ENCODE results near the gene RANBP2. TPM values are rescaled to one million over a fixed set of nuclear protein-coding genes. Genes with fewer than 3 reads are reported as not detected.

Gene RANBP2
- total and polyA plus RNA-seq, 9 of the 15 experiments (the other 6 are each of a cell fraction or from before 2014, with no cell fraction given): 11.7 to 97.4 (median 48.1) TPM

DNA sequence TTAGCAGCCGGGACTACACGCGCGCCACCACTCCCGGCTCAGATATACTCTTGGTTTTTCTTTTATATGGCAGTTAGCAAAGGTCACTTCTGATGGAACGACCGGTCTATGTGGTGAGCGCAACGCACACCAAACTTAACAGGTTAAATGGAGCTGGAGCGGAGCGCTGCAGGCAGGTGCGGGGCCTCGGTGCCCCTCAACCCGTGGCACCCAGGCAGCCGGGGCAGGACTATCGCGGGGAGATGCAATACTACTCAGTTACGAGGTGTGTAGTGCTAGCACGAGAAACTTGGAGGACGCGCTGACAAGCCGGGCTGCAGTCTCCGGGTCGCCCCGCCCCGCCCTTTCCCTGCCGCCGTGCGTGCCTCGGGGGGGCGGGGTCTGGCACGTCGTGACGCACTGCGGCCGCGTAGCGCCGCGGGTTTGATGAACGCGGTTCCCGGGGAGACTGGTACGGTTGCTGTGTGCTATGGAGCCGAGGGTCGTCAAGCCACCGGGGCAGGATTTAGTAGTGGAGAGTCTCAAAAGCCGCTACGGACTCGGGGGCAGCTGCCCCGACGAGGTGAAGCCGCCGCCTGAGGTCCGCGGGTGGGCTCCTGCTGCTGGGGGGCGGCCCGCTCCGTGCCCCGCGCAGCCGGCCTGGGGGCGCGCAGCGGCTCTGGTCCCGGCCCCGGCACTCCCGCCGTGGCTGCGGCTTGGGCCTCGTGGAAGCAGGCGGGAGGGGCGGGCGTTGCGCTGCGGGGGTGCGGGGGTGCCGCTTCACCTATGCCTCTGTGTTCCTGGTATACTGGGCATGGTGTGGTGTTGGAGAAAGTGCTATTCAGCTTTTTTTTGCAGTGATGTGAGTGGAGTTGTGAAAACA is 67.3 kb downstream of the RANBP2 start, which contains the start of gene CCDC138 (continued):
- TF ChIP-seq KLF6 (CRISPR knock-in tag; IDR thresholded peaks at IDR 0.05; ENCODE audit: borderline replicate concordance): no peak
- TF ChIP-seq KAT7 (CRISPR knock-in tag; IDR thresholded peaks at IDR 0.05; ENCODE audit: borderline replicate concordance): no peak
- TF ChIP-seq BMI1 (IDR thresholded peaks at IDR 0.05; ENCODE audit: low read length): no peak
- no peak for TF ChIP-seq STAG1 (CRISPR knock-in tag; IDR thresholded peaks at IDR 0.05; ENCODE audit: borderline replicate concordance)
- no peak for TF ChIP-seq ZFPM2 (CRISPR knock-in tag; IDR thresholded peaks at IDR 0.05)
- TF ChIP-seq E4F1 (CRISPR knock-in tag; IDR thresholded peaks at IDR 0.05; ENCODE audit: borderline replicate concordance): no peak
- TF ChIP-seq, protein P1, sequence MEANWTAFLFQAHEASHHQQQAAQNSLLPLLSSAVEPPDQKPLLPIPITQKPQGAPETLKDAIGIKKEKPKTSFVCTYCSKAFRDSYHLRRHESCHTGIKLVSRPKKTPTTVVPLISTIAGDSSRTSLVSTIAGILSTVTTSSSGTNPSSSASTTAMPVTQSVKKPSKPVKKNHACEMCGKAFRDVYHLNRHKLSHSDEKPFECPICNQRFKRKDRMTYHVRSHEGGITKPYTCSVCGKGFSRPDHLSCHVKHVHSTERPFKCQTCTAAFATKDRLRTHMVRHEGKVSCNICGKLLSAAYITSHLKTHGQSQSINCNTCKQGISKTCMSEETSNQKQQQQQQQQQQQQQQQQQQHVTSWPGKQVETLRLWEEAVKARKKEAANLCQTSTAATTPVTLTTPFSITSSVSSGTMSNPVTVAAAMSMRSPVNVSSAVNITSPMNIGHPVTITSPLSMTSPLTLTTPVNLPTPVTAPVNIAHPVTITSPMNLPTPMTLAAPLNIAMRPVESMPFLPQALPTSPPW (CRISPR knock-in tag; IDR thresholded peaks at IDR 0.05): peak; percentile 97
- TF ChIP-seq ZC3H8 (IDR thresholded peaks at IDR 0.05): no peak
- TF ChIP-seq FIP1L1 (IDR thresholded peaks at IDR 0.05; ENCODE audit: low read depth, low read length, poor library complexity, severe bottlenecking): peak; percentile 80
- TF ChIP-seq MYNN (IDR thresholded peaks at IDR 0.05): 0 out of 2 replicates have a peak, but pooled peaks have one; percentile 34
- no peak for TF ChIP-seq MYNN (CRISPR knock-in tag; IDR thresholded peaks at IDR 0.05)
- no peak for TF ChIP-seq ZNF668 (CRISPR knock-in tag; IDR thresholded peaks at IDR 0.05)
- TF ChIP-seq ARID1B (IDR thresholded peaks at IDR 0.05): no peak
- no peak for TF ChIP-seq ZNF445 (CRISPR knock-in tag; IDR thresholded peaks at IDR 0.05; ENCODE audit: low read depth)
- no peak for TF ChIP-seq BDP1 (IDR thresholded peaks at IDR 0.05; ENCODE audit: insufficient read depth, insufficient read length)
- TF ChIP-seq SAFB (IDR thresholded peaks at IDR 0.05; ENCODE audit: borderline replicate concordance, low read depth, low read length): peak; percentile 49; the same call in 1 of the 2 replicates
- no peak for TF ChIP-seq SAP30 (IDR thresholded peaks at IDR 0.05; ENCODE audit: borderline replicate concordance, insufficient read depth, low read depth, low read length, poor library complexity, severe bottlenecking)
- no peak for TF ChIP-seq RBM34 (IDR thresholded peaks at IDR 0.05; ENCODE audit: borderline replicate concordance, insufficient read depth, low read length)
- TF ChIP-seq, protein P2, sequence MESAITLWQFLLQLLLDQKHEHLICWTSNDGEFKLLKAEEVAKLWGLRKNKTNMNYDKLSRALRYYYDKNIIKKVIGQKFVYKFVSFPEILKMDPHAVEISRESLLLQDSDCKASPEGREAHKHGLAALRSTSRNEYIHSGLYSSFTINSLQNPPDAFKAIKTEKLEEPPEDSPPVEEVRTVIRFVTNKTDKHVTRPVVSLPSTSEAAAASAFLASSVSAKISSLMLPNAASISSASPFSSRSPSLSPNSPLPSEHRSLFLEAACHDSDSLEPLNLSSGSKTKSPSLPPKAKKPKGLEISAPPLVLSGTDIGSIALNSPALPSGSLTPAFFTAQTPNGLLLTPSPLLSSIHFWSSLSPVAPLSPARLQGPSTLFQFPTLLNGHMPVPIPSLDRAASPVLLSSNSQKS (CRISPR knock-in tag; IDR thresholded peaks at IDR 0.05): no peak
- TF ChIP-seq NFIX (CRISPR knock-in tag; IDR thresholded peaks at IDR 0.05; ENCODE audit: low read depth): no peak
- TF ChIP-seq MED1 (CRISPR knock-in tag; IDR thresholded peaks at IDR 0.05; ENCODE audit: borderline replicate concordance): no peak
- no peak for TF ChIP-seq BACH1 (tag; IDR thresholded peaks at IDR 0.05)
